Activated CD8-positive, alpha-beta memory T cell treated with anti-CD3 and anti-CD28 coated beads, Interleukin-2, amount 50 U/mL, for 1 hour (primary cell): ENCODE measurements around the gene ATL2.

ENCODE experiments used
- DNase-seq: peaks from one replicate; pipeline ENCODE4 v3.0.0-alpha.2; 2020; ENCODE audit errors: extremely low read depth

The ATL2 gene

DNA sequence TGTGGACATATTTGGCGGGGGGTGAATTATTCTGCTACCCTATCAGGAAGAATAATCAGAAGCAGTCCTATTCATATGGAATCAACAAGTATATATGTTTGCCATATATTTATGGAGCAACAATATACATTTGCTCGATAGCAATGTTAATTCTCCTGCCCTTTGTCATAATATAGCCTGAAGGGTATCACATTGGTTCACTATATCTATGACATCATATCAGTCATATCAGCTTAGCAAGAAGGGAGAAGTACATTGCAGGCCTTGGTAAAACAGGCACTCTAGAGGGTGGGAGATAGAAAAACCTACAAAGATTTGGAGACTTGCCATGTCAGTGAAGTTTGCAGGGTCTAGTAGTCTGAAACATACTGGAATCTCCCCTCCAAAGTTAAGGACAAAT lies 128.4 kb downstream of the ATL2 start:
- no peak for DNase-seq

DNA sequence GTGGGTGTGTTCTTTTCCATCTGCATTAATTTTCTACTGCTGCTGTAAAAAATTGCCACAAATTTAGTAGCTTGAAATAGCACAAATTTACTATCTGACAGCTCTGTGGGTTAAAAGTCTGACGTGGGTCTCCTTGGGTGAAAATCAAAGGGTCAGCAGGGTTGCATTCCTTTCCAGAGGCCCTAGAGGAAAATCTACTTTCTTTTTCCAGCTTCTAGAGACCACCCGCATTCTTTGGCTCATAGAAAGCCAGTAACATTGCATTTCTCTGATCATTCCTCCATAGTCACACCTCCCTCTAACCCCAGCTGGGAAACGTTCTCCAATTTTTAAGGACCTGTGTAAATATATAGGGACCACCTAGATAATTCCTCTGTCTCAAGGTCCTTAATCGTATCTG lies 128.8 kb downstream of the ATL2 start:
- DNase-seq, result no peak

- no peak for DNase-seq
Observed at GRCh38 chr2:38246105-38246504, 131.0 kb downstream of the ATL2 start.

DNA sequence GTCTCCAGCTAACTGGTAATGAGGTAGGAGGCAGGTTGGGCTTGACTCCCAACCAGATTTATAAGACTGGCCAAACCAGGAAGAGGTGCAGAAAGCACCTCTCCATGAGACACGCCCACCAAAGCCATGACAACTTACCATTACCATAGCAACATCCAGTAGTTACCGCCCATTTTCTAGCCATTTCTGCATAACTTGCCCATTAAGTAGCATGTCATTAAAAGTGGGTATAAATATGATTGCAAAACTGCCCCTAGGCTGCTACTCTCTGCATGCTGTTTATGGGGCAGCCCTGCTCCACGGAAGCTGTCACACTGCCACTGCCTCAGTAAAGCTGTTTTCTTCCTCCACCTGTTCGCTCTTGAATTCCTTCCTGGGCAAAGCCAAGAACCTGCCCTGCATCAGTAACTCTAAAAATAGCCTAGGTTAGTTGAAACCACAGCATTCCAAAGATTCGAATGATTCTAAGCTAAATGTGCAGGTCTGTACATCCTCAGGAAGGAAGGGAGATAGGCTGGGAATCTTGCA lies 131.9 kb downstream of the ATL2 start:
- no peak for DNase-seq

GRCh38 chr2:38244301-38244700 lies 132.8 kb downstream of the ATL2 start:
- no peak for DNase-seq
